ENCODE data around the gene KLK10.

KLK10 gene

DNA sequence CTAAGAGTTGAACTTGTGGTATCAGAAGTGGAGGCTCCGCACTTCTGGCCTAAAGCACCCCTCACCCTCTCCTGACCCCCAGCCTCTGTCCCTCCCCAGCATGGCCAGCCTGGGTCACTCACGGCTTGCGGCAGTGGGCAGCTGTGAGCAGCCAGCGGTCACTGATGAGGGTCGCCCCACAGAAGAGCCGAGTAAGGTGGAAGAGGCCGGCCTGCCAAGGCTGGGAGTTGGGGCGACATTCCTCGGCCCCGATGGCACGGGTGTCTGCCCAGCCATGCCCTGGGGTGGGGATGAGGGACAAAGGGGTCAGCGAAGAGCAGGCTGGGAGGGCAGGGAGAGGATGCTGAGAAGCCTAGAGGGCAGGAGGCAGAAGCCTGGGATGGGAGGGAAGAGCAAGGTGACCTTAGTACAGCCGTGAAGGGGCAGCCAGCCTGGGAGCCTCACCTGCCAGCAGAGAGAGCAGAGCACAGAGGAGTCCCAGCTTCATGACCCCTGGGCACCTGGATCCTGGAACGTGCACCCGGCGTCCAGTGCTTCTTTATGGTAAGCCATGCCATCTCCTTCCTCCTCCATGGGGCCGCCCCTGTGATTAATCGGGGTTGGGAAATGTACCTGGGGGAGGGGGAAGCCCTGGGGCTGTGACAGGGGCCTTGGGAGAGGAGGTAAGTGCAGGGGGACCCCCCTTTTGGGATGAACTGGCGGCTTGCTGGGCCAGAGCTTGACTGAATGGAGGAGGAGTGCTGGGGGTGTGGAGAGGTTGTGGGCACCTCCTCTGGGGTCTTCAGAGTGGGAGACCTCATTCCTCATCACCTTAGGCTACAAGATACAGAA is 10.2 kb downstream of the KLK10 start:
- peaks cover 31% of the 10 kb centered on the region for H3K27me3 ChIP-seq (ENCODE audit: low read depth, low read length)
- no peak overlapping the region for H2AFZ ChIP-seq (ENCODE audit: low read depth, low read length)

DNA sequence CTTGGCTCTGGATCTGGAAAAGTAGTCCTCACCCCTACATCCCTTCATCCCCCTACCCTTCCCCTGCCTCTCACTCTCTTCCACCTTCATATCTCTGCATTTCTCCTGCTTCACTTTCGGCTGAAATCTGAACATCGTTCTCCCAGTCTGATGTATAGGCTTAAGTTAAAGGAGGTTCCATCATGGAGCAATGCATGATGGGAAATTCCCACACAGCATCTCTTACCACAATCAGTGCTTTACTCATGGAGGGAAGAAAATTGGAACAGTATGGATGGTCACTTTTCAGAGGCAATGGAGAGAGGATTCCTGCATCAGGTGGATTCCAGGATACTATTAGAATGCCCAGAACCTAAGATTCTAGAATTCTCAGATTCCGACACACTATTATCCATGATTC is 12.0 kb downstream of the KLK10 start:
- no peak overlapping the region for H3K4me2 ChIP-seq (ENCODE audit: low read length)
- H4K20me1 ChIP-seq (ENCODE audit: insufficient read depth, low read length) = no peaks in the 10 kb centered on the region
- H3K9ac ChIP-seq (ENCODE audit: low read length) = no peak overlapping the region
- TF ChIP-seq, protein P1, sequence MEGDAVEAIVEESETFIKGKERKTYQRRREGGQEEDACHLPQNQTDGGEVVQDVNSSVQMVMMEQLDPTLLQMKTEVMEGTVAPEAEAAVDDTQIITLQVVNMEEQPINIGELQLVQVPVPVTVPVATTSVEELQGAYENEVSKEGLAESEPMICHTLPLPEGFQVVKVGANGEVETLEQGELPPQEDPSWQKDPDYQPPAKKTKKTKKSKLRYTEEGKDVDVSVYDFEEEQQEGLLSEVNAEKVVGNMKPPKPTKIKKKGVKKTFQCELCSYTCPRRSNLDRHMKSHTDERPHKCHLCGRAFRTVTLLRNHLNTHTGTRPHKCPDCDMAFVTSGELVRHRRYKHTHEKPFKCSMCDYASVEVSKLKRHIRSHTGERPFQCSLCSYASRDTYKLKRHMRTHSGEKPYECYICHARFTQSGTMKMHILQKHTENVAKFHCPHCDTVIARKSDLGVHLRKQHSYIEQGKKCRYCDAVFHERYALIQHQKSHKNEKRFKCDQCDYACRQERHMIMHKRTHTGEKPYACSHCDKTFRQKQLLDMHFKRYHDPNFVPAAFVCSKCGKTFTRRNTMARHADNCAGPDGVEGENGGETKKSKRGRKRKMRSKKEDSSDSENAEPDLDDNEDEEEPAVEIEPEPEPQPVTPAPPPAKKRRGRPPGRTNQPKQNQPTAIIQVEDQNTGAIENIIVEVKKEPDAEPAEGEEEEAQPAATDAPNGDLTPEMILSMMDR (IDR thresholded peaks at IDR 0.05; ENCODE audit: low read depth, low read length) = no peak
- no peak for TF ChIP-seq EZH2phosphoT487 (IDR thresholded peaks at IDR 0.05; ENCODE audit: low read depth)
- peaks cover 26% of the 10 kb centered on the region for H3K27me3 ChIP-seq (ENCODE audit: low read depth, low read length)
- no peaks in the 10 kb centered on the region for H3K9me3 ChIP-seq (ENCODE audit: insufficient read depth, low read length)
- no peaks in the 10 kb centered on the region for H3K4me1 ChIP-seq (ENCODE audit: low read length)
- H3K4me3 ChIP-seq (ENCODE audit: low read length) = no peak overlapping the region
- H3K36me3 ChIP-seq (replicated peaks; ENCODE audit: low read depth, low read length) = no peaks in the 10 kb centered on the region
- no peak overlapping the region for H2AFZ ChIP-seq (ENCODE audit: low read depth, low read length)
- no peaks in the 10 kb centered on the region for H3K79me2 ChIP-seq (ENCODE audit: low read length)
- H3K27ac ChIP-seq (ENCODE audit: low read length) = no peak overlapping the region

More for the DNA sequence above, 10.2 kb downstream of the KLK10 start:
- Histone ChIP-seq H3K9me3 (ENCODE audit: insufficient read depth, low read length) (no peaks in the 10 kb centered on the region), H3K4me1 (ENCODE audit: low read length) (no peaks in the 10 kb centered on the region), H3K36me3 (replicated peaks; ENCODE audit: low read depth, low read length) (no peaks in the 10 kb centered on the region), H3K27ac (ENCODE audit: low read length) (no peak overlapping the region), H4K20me1 (ENCODE audit: insufficient read depth, low read length) (no peaks in the 10 kb centered on the region), H3K4me2 (ENCODE audit: low read length) (no peak overlapping the region), H3K9ac (ENCODE audit: low read length) (no peak overlapping the region), H3K4me3 (ENCODE audit: low read length) (no peak overlapping the region), H3K79me2 (ENCODE audit: low read length) (no peaks in the 10 kb centered on the region)
- TF ChIP-seq, protein P1 (IDR thresholded peaks at IDR 0.05; ENCODE audit: low read depth, low read length) = no peak
- TF ChIP-seq EZH2phosphoT487 (IDR thresholded peaks at IDR 0.05; ENCODE audit: low read depth) = no peak

DNA sequence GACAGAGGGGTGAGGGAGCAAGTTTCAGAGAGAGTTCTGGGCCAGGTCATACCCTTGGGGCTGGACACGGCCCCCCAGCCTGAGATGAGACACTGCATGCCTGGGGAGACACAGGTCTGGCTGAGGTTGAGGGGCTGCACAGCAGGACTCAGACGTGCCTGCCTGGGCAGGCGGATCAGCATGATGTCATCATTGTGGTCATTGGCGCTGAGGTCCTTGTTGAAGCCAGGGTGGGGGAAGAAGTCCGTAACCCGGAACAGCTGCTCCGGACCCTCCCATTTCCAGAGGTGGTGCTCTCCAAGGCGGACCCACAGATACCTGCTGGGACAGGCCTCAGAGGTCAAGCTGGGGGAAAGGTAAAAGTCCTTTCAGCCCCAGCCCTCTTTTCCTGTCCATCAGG is 13.1 kb downstream of the KLK10 start:
- Histone ChIP-seq H3K4me2 (ENCODE audit: low read length) (no peak overlapping the region), H3K9ac (ENCODE audit: low read length) (no peak overlapping the region), H3K4me1 (ENCODE audit: low read length) (no peaks in the 10 kb centered on the region), H3K27me3 (ENCODE audit: low read depth, low read length) (peaks cover 23% of the 10 kb centered on the region), H2AFZ (ENCODE audit: low read depth, low read length) (no peak overlapping the region), H3K79me2 (ENCODE audit: low read length) (no peaks in the 10 kb centered on the region), H3K36me3 (replicated peaks; ENCODE audit: low read depth, low read length) (no peaks in the 10 kb centered on the region), H3K4me3 (ENCODE audit: low read length) (no peak overlapping the region), H3K27ac (ENCODE audit: low read length) (no peak overlapping the region), H4K20me1 (ENCODE audit: insufficient read depth, low read length) (no peaks in the 10 kb centered on the region), H3K9me3 (ENCODE audit: insufficient read depth, low read length) (no peaks in the 10 kb centered on the region)
- no peak for TF ChIP-seq EZH2phosphoT487 (IDR thresholded peaks at IDR 0.05; ENCODE audit: low read depth)
- TF ChIP-seq, protein P1 (IDR thresholded peaks at IDR 0.05; ENCODE audit: low read depth, low read length) = no peak

DNA sequence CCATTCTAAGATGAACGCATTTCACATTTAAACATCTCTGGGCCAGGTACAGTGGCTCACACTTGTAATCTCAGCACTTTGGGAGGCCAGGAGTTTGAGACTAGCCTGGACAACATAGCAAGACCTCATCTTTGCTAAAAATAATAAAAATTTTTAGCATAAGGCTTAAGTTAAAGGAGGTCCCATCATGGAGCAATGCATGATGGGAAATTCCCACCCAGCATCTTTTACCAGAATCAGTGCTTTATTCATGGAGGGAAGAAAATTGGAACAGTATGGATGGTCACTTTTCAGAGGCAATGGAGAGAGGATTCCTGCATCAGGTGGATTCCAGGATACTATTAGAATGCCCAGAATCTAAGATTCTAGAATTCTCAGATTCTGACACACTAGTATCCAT is 14.3 kb downstream of the KLK10 start:
- Histone ChIP-seq H4K20me1 (ENCODE audit: insufficient read depth, low read length) (no peaks in the 10 kb centered on the region), H3K4me2 (ENCODE audit: low read length) (no peak overlapping the region), H3K27me3 (ENCODE audit: low read depth, low read length) (peaks cover 18% of the 10 kb centered on the region), H3K9me3 (ENCODE audit: insufficient read depth, low read length) (no peaks in the 10 kb centered on the region), H3K79me2 (ENCODE audit: low read length) (no peaks in the 10 kb centered on the region), H3K4me3 (ENCODE audit: low read length) (no peak overlapping the region), H2AFZ (ENCODE audit: low read depth, low read length) (no peak overlapping the region), H3K9ac (ENCODE audit: low read length) (no peak overlapping the region), H3K4me1 (ENCODE audit: low read length) (no peaks in the 10 kb centered on the region), H3K27ac (ENCODE audit: low read length) (no peak overlapping the region), H3K36me3 (replicated peaks; ENCODE audit: low read depth, low read length) (no peaks in the 10 kb centered on the region)
- TF ChIP-seq, protein P1 (IDR thresholded peaks at IDR 0.05; ENCODE audit: low read depth, low read length) = no peak
- TF ChIP-seq EZH2phosphoT487 (IDR thresholded peaks at IDR 0.05; ENCODE audit: low read depth) = no peak
